Vagina (tissue), 2 donors: ENCODE measurements around the gene RUFY4.

Experiments used
- POLR2A ChIP-seq, 2 donors: fragments of 450-650 bp; IDR thresholded peaks; one replicate each; pipeline ENCODE4 v1.6.1; 2017; ENCODE audit warnings: antibody characterized with exemption in 2 of 2, mild to moderate bottlenecking in 2 of 2, moderate library complexity in 2 of 2
- POLR2AphosphoS5 ChIP-seq, 2 donors: sonication (generic); formaldehyde crosslinking; IDR thresholded peaks; one replicate each; pipeline ENCODE4 v1.9.0; 2017; ENCODE audit warnings: antibody characterized with exemption in 2 of 2, mild to moderate bottlenecking in 2 of 2, low read depth in 1 of 2; ENCODE audit not compliant: insufficient read depth in 1 of 2
- TF ChIP-seq, protein P1 (sequence below), 3 experiments: fragments of 450-650 bp in 2 of 3; fragments of 200-600 bp in 1 of 3; sonication (generic) in 1 of 3; IDR thresholded peaks; one replicate each; pipeline ENCODE4 v1.5.1; 2017 to 2019; ENCODE audit warnings: antibody characterized with exemption in 3 of 3, mild to moderate bottlenecking in 2 of 3, moderate library complexity in 2 of 3

DNA sequence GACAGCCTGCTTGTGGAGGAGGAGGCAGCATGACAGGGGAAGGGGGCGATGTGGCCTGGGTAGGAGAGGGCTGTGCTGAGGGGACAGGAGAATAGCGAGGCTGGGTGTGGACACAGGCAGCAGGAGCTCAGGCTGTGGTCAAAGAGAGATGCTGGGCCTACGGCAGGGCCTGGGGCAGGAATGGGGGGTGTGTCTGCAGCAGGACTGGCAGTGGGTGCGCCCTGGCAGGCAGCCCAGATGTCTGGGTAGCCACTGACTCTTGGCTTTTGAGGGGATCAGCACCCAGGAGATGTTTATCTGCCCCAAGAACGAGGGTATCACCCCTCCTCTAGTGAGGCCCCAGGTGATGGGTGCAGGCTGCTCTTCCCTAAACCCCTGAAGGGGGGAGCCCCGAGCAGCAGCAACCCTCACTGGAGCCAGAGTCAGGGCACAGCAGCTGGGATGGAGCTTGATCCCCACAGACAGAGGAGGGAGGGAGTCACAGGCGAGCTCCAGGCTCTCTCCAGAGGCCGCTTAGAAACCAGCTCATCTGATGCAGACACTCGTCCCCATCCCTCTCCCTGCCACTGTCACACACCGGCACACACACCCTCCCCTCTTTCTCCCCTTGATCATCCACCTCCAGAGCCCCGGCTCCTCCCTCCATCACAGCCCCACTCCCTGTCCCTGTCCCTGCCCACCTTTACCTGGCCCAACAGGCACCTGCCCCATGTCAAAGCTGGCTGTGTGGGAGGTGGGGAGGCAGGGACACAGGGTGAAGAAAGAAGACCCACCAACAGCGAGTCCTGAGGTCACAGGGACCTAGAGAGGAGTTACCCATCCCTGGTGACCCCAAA lies 36.5 kb upstream of the RUFY4 start:
- TF ChIP-seq POLR2A (IDR thresholded peaks at IDR 0.05) (no peak), POLR2AphosphoS5 (IDR thresholded peaks at IDR 0.05; ENCODE audit: insufficient read depth in 1 of 2, low read depth in 1 of 2) (no peak)
- TF ChIP-seq, protein P1, sequence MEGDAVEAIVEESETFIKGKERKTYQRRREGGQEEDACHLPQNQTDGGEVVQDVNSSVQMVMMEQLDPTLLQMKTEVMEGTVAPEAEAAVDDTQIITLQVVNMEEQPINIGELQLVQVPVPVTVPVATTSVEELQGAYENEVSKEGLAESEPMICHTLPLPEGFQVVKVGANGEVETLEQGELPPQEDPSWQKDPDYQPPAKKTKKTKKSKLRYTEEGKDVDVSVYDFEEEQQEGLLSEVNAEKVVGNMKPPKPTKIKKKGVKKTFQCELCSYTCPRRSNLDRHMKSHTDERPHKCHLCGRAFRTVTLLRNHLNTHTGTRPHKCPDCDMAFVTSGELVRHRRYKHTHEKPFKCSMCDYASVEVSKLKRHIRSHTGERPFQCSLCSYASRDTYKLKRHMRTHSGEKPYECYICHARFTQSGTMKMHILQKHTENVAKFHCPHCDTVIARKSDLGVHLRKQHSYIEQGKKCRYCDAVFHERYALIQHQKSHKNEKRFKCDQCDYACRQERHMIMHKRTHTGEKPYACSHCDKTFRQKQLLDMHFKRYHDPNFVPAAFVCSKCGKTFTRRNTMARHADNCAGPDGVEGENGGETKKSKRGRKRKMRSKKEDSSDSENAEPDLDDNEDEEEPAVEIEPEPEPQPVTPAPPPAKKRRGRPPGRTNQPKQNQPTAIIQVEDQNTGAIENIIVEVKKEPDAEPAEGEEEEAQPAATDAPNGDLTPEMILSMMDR (IDR thresholded peaks at IDR 0.05), result no peak
